Measurements from ENCODE around the gene FADS1. TPM values are rescaled to one million over a fixed set of nuclear protein-coding genes. Genes with fewer than 3 reads are reported as not detected.

The FADS1 gene
- total RNA-seq = 60.7 and 86.4 TPM in 2 replicates

DNA sequence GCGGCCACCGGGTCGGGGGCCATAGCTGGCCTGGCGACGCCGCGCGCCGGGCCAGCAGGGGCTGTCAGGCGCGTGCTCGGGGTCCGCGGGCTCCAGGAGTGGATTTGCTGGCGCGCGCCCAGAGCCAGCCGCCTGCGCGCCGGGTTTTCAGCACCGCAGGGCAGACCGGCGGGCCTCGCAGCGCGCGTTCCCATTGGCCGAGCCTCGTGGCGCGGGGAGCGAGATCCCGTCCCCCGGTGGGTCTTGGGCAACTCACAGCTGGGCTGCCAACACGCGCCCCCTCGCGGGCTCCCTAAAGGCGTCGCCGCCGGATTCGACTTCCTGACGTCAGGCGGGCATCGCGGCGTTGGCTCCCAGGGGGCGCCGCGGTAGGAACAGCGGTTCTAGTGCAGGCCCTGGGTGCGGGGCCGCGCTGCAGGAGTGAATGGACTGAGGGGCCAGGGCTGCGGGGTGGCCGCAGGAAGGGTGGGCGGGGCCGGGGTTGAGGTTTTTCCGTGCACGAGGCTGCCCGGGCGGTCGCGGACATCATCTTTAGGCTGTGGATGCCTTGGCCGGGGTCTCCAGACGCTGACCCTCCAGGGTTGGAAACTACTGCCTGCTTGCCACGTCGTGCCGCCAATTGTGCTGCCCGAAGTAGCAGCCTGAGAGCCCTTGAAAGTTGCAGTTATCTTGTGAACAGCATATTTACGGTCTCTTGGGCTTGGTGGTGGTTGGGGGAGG is at the start of gene FADS1:
Gene FADS1, minus strand, starts transcription at position 268 of the 720 bp plus-strand sequence. Its CDS starts 74 bp downstream, at position 194.

DNA sequence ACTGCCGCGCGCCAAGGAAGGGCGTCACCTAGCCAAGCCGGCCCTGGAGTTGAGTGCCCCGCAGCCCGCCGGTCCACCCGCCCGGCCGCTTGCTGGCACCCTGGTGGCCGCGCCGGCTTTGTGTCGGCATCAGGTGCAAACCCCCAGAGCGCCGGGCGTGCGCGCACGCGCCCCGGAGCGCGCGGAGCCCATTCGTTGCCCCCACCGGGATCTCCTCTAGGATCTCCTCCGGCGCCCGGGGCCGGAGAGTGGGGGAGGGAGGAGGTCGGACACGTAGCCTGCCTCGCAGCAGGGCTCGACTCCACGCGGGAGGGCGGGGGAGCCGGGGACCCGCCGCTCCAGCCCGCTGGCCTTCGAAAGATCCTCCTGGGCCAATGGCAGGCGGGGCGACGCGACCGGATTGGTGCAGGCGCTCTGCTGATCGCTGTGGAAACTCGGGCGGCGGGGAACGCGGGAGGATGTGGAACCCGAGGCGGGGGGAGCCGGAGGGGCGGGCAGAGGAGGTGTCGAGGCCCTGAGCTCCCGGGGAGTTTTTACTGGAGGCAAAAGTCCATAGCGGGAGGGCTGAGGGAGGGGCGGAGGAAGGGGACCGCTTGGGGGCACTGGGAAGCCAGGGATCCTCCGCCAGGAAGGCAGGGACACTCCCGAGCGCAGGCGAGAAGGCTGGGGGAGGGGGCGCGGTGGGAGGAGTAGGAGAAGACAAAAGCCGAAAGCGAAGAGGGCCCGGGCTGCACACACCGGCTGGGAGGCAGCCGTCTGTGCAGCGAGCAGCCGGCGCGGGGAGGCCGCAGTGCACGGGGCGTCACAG is 11.0 kb upstream of the FADS1 start, which contains the start of gene FADS2:
Gene FADS2, plus strand, starts transcription at position 730 of the 808 bp plus-strand sequence. CDS start 91 bp downstream, outside the sequence.

DNA sequence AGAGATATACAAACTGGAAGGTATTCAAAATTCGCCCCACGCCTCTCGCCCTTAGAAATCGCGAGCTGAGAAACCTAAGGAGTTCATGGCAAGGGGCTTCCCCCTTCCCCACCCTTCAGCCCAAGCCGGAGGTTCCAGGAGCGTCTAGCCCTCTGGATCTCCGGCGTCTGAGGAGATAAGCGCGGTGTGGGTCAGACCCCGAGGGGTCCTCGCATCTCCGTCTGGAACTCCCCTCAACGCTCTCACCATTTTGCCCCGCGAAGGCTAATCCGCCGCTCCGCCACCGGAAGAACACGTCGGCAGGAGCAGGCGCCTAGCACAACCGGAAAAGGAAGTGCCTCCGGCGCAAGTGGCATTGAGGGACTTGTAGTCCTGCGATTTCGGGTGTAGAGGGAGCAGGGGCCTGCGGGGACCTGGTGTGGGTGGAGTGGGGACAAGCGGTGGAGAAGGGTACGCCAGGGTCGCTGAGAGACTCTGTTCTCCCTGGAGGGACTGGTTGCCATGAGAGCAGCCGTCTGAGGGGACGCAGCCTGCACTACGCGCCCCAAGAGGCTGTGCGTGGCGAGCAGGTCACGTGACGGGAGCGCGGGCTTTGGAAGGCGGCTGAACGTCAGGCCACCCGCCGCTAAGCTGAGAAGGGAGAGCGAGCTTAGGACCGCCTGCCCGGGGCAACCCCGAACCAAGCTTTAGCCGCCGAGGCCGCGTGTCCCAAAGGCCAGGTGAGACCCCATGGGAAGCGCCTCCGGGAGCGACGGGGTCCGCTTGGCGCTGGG is 24.3 kb downstream of the FADS1 start, which contains the start of the genes FEN1 and TMEM258:
Gene FEN1, plus strand, starts transcription at position 602 of the 773 bp plus-strand sequence. CDS start 2,451 bp downstream, outside the sequence.
Gene TMEM258, minus strand, starts transcription at position 290 of the 773 bp plus-strand sequence. Its CDS starts 41 bp downstream, at position 249.

DNA sequence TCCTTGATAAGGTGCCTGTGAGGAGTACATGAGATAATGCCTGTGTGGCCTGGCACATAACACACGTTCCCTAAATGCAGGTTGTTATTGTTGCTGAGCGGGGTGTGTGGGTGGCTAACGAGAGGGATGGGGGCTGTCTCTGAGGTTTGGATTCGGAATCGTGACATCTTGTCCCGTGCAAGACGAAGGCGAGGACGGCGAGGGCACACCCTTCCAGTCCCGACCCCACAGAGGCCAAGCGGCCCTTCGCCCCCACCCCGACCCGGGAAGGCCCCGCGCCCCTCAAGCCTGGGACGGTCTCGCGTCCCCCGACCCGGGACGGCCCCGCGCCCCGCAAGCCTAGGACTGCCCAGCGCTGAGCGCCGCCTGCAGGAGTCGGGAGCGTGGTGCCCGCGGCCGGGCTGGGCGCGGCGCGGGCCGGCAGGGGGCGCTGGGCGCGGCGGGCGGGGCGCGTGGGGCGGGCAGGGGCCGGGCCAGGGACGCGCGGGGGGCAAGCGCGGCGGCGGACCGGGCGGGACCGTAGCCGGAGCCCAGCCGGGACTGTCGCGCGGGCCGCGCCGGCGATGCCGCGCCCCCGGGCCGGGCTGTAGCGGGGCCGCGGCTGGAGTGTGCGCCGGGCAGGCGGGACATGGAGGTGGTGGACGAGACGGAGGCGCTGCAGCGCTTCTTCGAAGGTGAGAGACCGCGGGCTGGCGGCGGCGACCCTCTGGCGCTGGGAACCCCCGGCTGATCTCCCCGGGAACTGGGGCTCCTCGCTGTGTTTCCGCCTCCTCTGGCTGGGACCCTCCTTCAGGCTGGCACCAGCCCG is 64.5 kb downstream of the FADS1 start, which contains the start of gene MYRF:
Gene MYRF, plus strand, starts transcription at position 520 of the 808 bp plus-strand sequence. Its CDS starts 109 bp downstream, at position 629.

Other genes with a start within 250 kb of the FADS1 start
- gene SYT7, start 235.9 kb downstream of the FADS1 start, total RNA-seq = 5.5 and 22.7 TPM in 2 replicates
- 1.9 and 2.7 TPM in 2 replicates for gene DAGLA, start 136.6 kb downstream of the FADS1 start, total RNA-seq
- gene MYRF, start 64.4 kb downstream of the FADS1 start, total RNA-seq = 0.09 and 0.16 TPM in 2 replicates
- 164 and 273 TPM in 2 replicates for gene TMEM258, start 24.4 kb downstream of the FADS1 start, total RNA-seq
- 3.4 and 7.3 TPM in 2 replicates for gene FEN1, start 24.1 kb downstream of the FADS1 start, total RNA-seq
- 160 and 190 TPM in 2 replicates for gene FADS2, start 11.3 kb upstream of the FADS1 start, total RNA-seq
- gene FADS3, start 74.5 kb upstream of the FADS1 start, total RNA-seq = 39.6 and 57.1 TPM in 2 replicates
- 9.1 and 12.6 TPM in 2 replicates for gene RAB3IL1, start 100.6 kb upstream of the FADS1 start, total RNA-seq
- 2.5 and 4.6 TPM in 2 replicates for gene BEST1, start 133.3 kb upstream of the FADS1 start, total RNA-seq
- 1,092 and 2,770 TPM in 2 replicates for gene FTH1, start 150.6 kb upstream of the FADS1 start, total RNA-seq